H1 (cell line): ENCODE results near the gene HOXA13.

Experiments used
- BCL11A ChIP-seq, 2 experiments: IDR thresholded peaks; one replicate each; pipeline ENCODE4 v1.6.1; 2011; ENCODE audit warnings: low read depth in 2 of 2, low read length in 2 of 2, mild to moderate bottlenecking in 2 of 2
- CBX8 ChIP-seq: fragments of 300-800, 300-1000 bp; sonication (generic); IDR thresholded peaks from 2 replicates; pipeline ENCODE4 v1.7.1; 2016; ENCODE audit warnings: low read depth, low read length, borderline replicate concordance
- EP300 ChIP-seq, 2 experiments: IDR thresholded peaks; 1 replicate in 1 of 2; 2 replicates in 1 of 2; pipeline ENCODE4 v1.6.1; 2011 to 2012; ENCODE audit warnings: low read depth in 2 of 2, low read length in 2 of 2, mild to moderate bottlenecking in 2 of 2, borderline replicate concordance in 1 of 2, inconsistent platforms in 1 of 2, moderate library complexity in 1 of 2
- POLR2A ChIP-seq, 2 experiments: IDR thresholded peaks; 1 replicate in 1 of 2; 2 replicates in 1 of 2; pipeline ENCODE4 v1.6.1; 2011; ENCODE audit warnings: low read depth in 2 of 2, low read length in 2 of 2, mild to moderate bottlenecking in 2 of 2; ENCODE audit errors: control extremely low read depth in 1 of 2
- SP1 ChIP-seq: IDR thresholded peaks from 2 replicates; pipeline ENCODE4 v1.6.1; 2011; ENCODE audit warnings: low read depth, low read length
- SUZ12 ChIP-seq: fragments of 200-600 bp; sonication (generic); IDR thresholded peaks from 2 replicates; pipeline ENCODE4 v1.6.1; 2012; ENCODE audit warnings: mild to moderate bottlenecking, inconsistent platforms, low read length, moderate library complexity, mixed read lengths
- TF ChIP-seq, protein P1 (sequence below), 3 experiments: IDR thresholded peaks; 1 replicate in 2 of 3; 2 replicates in 1 of 3; pipeline versions ENCODE4 v1.5.1 to v1.6.1; 2011; ENCODE audit warnings: low read length in 3 of 3, mild to moderate bottlenecking in 3 of 3, inconsistent platforms in 2 of 3, low read depth in 1 of 3, moderate library complexity in 1 of 3; ENCODE audit not compliant: insufficient read depth in 1 of 3; ENCODE audit errors: control extremely low read depth in 1 of 3
- TF ChIP-seq, protein P2 (sequence below): IDR thresholded peaks from 2 replicates; pipeline ENCODE4 v1.6.1; 2012; ENCODE audit warnings: inconsistent platforms

DNA sequence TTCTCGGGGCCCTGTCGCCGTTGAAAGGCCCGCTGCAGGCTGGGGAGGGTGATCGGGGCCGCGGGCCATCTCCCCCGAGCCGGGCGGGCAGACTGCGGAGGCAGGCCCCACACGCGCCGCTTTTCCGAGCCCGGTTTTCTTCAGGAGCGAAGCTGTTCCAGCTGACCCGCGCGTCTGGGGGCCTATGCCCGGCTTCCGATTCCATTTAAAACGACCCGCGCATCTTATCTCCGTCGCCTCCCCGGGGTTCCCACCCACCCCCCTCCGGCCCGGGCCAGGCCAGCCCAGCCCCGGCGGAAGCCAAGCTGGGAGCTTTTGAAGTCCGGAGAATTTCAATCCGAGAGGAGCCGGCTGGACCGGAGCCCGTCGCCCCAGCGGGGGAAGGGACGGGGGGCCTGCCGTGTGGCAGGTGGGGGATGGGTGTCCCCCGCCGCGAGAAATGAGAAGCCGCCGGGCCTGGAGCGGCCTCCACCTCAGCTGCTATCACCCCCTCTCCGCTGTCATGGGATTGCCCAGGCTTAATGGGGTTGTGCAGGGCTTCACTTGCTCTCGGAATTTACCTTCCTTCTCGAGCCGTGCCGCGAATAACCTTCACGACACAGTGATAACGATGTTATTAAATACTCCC, 39.6 kb upstream of the HOXA13 start:
- TF ChIP-seq CBX8 (no peak), EP300 (IDR thresholded peaks at IDR 0.05; ENCODE audit: borderline replicate concordance in 1 of 2, low read depth in 2 of 2, low read length in 2 of 2) (no peak), SUZ12 (peak; percentile 31; the same call in 1 of the 2 replicates), POLR2A (IDR thresholded peaks at IDR 0.05; ENCODE audit: control extremely low read depth in 1 of 2, low read depth in 2 of 2, low read length in 2 of 2) (no peak), BCL11A (IDR thresholded peaks at IDR 0.05; ENCODE audit: low read depth in 2 of 2, low read length in 2 of 2) (no peak), SP1 (no peak)
- TF ChIP-seq, protein P1, sequence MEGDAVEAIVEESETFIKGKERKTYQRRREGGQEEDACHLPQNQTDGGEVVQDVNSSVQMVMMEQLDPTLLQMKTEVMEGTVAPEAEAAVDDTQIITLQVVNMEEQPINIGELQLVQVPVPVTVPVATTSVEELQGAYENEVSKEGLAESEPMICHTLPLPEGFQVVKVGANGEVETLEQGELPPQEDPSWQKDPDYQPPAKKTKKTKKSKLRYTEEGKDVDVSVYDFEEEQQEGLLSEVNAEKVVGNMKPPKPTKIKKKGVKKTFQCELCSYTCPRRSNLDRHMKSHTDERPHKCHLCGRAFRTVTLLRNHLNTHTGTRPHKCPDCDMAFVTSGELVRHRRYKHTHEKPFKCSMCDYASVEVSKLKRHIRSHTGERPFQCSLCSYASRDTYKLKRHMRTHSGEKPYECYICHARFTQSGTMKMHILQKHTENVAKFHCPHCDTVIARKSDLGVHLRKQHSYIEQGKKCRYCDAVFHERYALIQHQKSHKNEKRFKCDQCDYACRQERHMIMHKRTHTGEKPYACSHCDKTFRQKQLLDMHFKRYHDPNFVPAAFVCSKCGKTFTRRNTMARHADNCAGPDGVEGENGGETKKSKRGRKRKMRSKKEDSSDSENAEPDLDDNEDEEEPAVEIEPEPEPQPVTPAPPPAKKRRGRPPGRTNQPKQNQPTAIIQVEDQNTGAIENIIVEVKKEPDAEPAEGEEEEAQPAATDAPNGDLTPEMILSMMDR (IDR thresholded peaks at IDR 0.05; ENCODE audit: control extremely low read depth in 1 of 3, insufficient read depth in 1 of 3, low read depth in 1 of 3, low read length in 3 of 3), result no peak
- TF ChIP-seq, protein P2, sequence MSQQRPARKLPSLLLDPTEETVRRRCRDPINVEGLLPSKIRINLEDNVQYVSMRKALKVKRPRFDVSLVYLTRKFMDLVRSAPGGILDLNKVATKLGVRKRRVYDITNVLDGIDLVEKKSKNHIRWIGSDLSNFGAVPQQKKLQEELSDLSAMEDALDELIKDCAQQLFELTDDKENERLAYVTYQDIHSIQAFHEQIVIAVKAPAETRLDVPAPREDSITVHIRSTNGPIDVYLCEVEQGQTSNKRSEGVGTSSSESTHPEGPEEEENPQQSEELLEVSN, result no peak
